Tibial artery (tissue), 4 donors: ENCODE data around the gene TCEANC.

ENCODE experiments used
- DNase-seq, 2 donors: peaks; one replicate each; pipeline ENCODE4 v3.0.0-alpha.2; 2019
- H3K27ac ChIP-seq, 2 donors: fragments of 200-600 bp; sonication (generic) in 1 of 2; 1 replicate in 1 of 2; 2 replicates in 1 of 2; pipeline ENCODE4 v1.5.1; 2018 to 2019; ENCODE audit warnings: mild to moderate bottlenecking in 1 of 2
- H3K27me3 ChIP-seq, 2 donors: fragments of 200-600 bp; sonication (generic) in 1 of 2; one replicate each; pipeline versions ENCODE4 v1.5.1 to v1.6.0; 2016 to 2019
- H3K36me3 ChIP-seq, 3 donors: fragments of 200-600 bp; sonication (generic) in 2 of 3; one replicate each; pipeline ENCODE4 v1.5.1; 2016 to 2019; ENCODE audit warnings: mild to moderate bottlenecking in 2 of 3
- H3K4me1 ChIP-seq, 4 donors: fragments of 200-600 bp; sonication (generic) in 2 of 4; 1 replicate in 3 of 4; 2 replicates in 1 of 4; pipeline ENCODE4 v1.5.1; 2016 to 2019
- H3K4me3 ChIP-seq, 2 donors: fragments of 200-600 bp; sonication (generic) in 1 of 2; 1 replicate in 1 of 2; 2 replicates in 1 of 2; pipeline ENCODE4 v1.5.1; 2018 to 2019; ENCODE audit warnings: mild to moderate bottlenecking in 2 of 2
- H3K9me3 ChIP-seq, 3 donors: fragments of 200-600 bp; sonication (generic) in 1 of 3; one replicate each; pipeline ENCODE4 v1.5.1; 2016 to 2019
- CTCF ChIP-seq, 2 experiments: fragments of 200-600 bp in 1 of 2; fragments of 450-650 bp in 1 of 2; IDR thresholded peaks; one replicate each; pipeline ENCODE4 v1.5.1; 2017 to 2019; ENCODE audit warnings: antibody characterized with exemption in 2 of 2, mild to moderate bottlenecking in 1 of 2, moderate library complexity in 1 of 2
- intact Hi-C: fragments of 100-400 bp; cut with DNase I; formaldehyde crosslinking; loops from one replicate; pipeline ENCODE4 v1.15.0; 2023; ENCODE audit warnings: low total_unique reads

Gene TCEANC

DNA sequence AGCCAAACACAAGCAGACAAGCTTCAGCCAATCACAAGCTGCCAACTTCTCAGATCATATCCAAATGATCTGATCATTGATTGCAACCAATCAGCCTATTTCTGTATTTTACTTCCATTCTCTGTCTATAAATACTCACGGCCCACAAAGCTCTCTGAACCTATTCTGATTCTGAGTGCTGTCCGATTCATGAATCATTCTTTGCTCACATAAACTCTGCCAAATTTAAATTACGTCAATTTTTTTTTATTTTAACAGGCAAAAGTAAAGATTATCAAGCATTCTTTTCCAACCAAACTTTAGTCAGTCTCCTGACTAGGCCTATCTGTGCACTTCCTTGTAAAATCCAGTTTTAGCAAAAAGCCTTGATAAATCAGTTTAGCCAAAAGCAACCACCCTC, 1.8 kb upstream of the TCEANC start:
- TF ChIP-seq CTCF (IDR thresholded peaks at IDR 0.05): no peak
- intact Hi-C loops: no loop called here

DNA sequence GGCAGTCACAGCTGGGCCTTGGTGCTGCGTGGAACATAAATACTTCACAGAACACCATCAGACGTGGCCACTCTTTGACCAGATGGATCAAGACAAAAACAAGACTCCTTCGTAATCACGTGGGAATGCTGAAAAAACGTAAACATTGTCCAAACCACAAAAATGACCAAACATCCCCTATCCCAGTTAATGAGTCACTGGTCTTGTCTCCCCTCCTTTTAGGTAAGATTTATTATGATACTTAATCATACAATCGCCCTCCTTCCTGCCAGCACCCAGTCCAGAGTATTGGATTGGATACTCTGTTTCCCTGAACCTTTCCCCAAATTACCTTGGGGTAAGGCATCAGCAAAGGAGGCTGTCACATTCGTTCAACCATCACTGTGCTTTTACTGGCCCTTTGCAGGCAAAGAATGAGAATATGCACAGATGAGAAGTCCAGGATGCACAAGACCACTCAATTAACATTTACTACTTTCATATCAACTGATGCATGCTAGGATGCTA, 601 bp upstream of the TCEANC start:
- no peaks in the 10 kb centered on the region for H3K9me3 ChIP-seq
- peaks cover 0 to 9% (median 0%) of the 10 kb centered on the region in 3 donors for H3K36me3 ChIP-seq
- no peak for TF ChIP-seq CTCF (IDR thresholded peaks at IDR 0.05)
- H3K4me3 ChIP-seq: peak overlapping the region; percentile 70 to 73
- intact Hi-C loops: no loop called here
- H3K4me1 ChIP-seq: peaks cover 0 to 20% (median 6%) of the 10 kb centered on the region in 4 donors
- H3K27ac ChIP-seq: peak overlapping the region; percentile 91 to 97
- DNase-seq: no peak
- no peaks in the 10 kb centered on the region for H3K27me3 ChIP-seq

More for the DNA sequence above, 1.8 kb upstream of the TCEANC start:
- H3K4me3 ChIP-seq: no peak overlapping the region
- DNase-seq: no peak
- H3K27ac ChIP-seq: no peak overlapping the region
- H3K4me1 ChIP-seq: peaks cover 0 to 20% (median 6%) of the 10 kb centered on the region in 4 donors
- H3K36me3 ChIP-seq: peaks cover 0 to 9% (median 0%) of the 10 kb centered on the region in 3 donors
- H3K27me3 ChIP-seq: no peaks in the 10 kb centered on the region
- H3K9me3 ChIP-seq: no peaks in the 10 kb centered on the region

DNA sequence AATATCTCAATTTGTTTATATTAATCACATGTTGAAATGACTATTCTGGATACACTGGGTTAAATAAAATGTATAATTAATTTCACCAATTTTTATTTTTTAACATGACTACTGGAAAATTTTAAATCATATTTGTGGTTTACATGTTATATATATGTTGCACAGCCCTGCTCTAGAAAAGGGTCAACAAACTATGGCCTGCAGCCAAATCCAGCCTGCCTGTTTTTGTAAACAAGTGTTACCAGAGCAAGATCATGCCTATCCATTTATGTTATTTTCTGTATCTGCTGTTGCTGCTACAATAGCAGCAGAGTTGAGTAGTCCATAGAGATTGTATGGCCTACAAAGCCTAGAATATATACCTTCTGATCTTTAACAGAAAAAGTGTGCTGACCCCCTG, 1.2 kb downstream of the TCEANC start:
- no peak for DNase-seq
- Histone ChIP-seq H3K27ac (peak overlapping the region in 1 of 2 donors; percentile 97), H3K4me1 (peaks cover 0 to 20% (median 6%) of the 10 kb centered on the region in 4 donors), H3K4me3 (peak overlapping the region; percentile 70 to 73), H3K9me3 (no peaks in the 10 kb centered on the region), H3K36me3 (peaks cover 0 to 9% (median 0%) of the 10 kb centered on the region in 3 donors), H3K27me3 (no peaks in the 10 kb centered on the region)
- intact Hi-C loops: no loop called here
- TF ChIP-seq CTCF (IDR thresholded peaks at IDR 0.05): no peak

GRCh38 chrX:13655674-13656073, 2.7 kb downstream of the TCEANC start:
- no peak for TF ChIP-seq CTCF (IDR thresholded peaks at IDR 0.05)
- no peak overlapping the region for H3K4me3 ChIP-seq
- intact Hi-C loops: loop anchor here (5.0 kb wide), 1 partner anchor 377 kb away; no protein-coding TSS in a partner anchor
- H3K27ac ChIP-seq: no peak overlapping the region
- no peaks in the 10 kb centered on the region for H3K27me3 ChIP-seq
- no peak for DNase-seq
- peaks cover 0 to 20% (median 6%) of the 10 kb centered on the region in 4 donors for H3K4me1 ChIP-seq
- H3K36me3 ChIP-seq: peaks cover 0 to 9% (median 0%) of the 10 kb centered on the region in 3 donors
- H3K9me3 ChIP-seq: no peaks in the 10 kb centered on the region

- H3K27me3 ChIP-seq: no peaks in the 10 kb centered on the region
- H3K4me3 ChIP-seq: no peak overlapping the region
- TF ChIP-seq CTCF (IDR thresholded peaks at IDR 0.05): peak; percentile 60 to 74
- no peaks in the 10 kb centered on the region for H3K9me3 ChIP-seq
- peak overlapping the region; percentile 22 to 62 for H3K27ac ChIP-seq
- DNase-seq: no peak
- H3K36me3 ChIP-seq: peaks cover 0 to 20% (median 0%) of the 10 kb centered on the region in 3 donors
- intact Hi-C loops: loop anchor here (5.0 kb wide), 1 partner anchor 374 kb away; no protein-coding TSS in a partner anchor
- H3K4me1 ChIP-seq: peaks cover 0 to 10% (median 4%) of the 10 kb centered on the region in 4 donors
These were observed 5.7 kb downstream of the TCEANC start for GRCh38 chrX:13658602-13659001.
